PC-9 (cell line): ENCODE data around the gene FAM241A. TPM values are rescaled to one million over a fixed set of nuclear protein-coding genes. Genes with fewer than 3 reads are reported as not detected.
A peak's percentile ranks its signal among the peaks of the same experiment; 100 is the strongest.
"Not testable (repeated sequence)": the region's sequence is repeated elsewhere in the genome, so short reads cannot be mapped to it uniquely, and the experiment has no call there.

Source experiments
- BruUV-seq: library from RNA; stranded (reverse); fragments of 400-500 nt; replicated peaks from 2 replicates; lab custom pipeline; 2021; lab: Mats Ljungman, UMichigan
- CTCF ChIA-PET: fragments of 300-600 bp; sonication (Branson Sonifier 250); formaldehyde crosslinking; loops from one replicate; lab custom pipeline; 2022; ENCODE audit warnings: antibody characterized with exemption; lab: Charles Lee
- POLR2A ChIA-PET: fragments of 300-600 bp; sonication (Branson Sonifier 250); formaldehyde crosslinking; loops from one replicate; lab custom pipeline; 2022; ENCODE audit warnings: antibody characterized with exemption; ENCODE audit not compliant: unreplicated experiment; lab: Charles Lee
- DNase-seq, 2 experiments: peaks; one replicate each; pipeline versions ENCODE4 v3.0.0 to v3.0.0-alpha.2; 2015 to 2022; ENCODE audit warnings: mixed read lengths in 1 of 2
- H2AFZ ChIP-seq: fragments of 200-600 bp; sonication (generic); 2 replicates; pipeline ENCODE4 v1.8.1; 2017; ENCODE audit warnings: antibody characterized with exemption
- H3F3A ChIP-seq: fragments of 200-600 bp; sonication (generic); 2 replicates; pipeline ENCODE4 v1.8.1; 2017; ENCODE audit warnings: antibody characterized with exemption, mild to moderate bottlenecking, low read depth; ENCODE audit not compliant: insufficient read depth
- H3K27ac ChIP-seq: fragments of 200-600 bp; sonication (generic); 2 replicates; pipeline ENCODE4 v1.6.1; 2016; ENCODE audit warnings: mixed run types
- H3K27me3 ChIP-seq: fragments of 200-600 bp; sonication (generic); 2 replicates; pipeline ENCODE4 v1.6.1; 2016; ENCODE audit warnings: low read depth, mixed run types; ENCODE audit not compliant: insufficient read depth
- H3K36me3 ChIP-seq: fragments of 200-600 bp; sonication (generic); 2 replicates; pipeline ENCODE4 v1.6.1; 2016; ENCODE audit warnings: low read depth, mixed run types
- H3K4me1 ChIP-seq: fragments of 200-600 bp; sonication (generic); replicated peaks from 2 replicates; pipeline ENCODE4 v1.6.1; 2016; ENCODE audit warnings: mixed run types; ENCODE audit not compliant: insufficient read depth
- H3K4me2 ChIP-seq: fragments of 200-600 bp; sonication (generic); 2 replicates; pipeline ENCODE4 v1.6.1; 2017; ENCODE audit warnings: mixed run types
- H3K4me3 ChIP-seq: fragments of 200-600 bp; sonication (generic); 2 replicates; pipeline ENCODE4 v1.6.1; 2016; ENCODE audit warnings: mixed run types
- H3K79me2 ChIP-seq: fragments of 200-600 bp; sonication (generic); 2 replicates; pipeline ENCODE4 v1.6.1; 2017; ENCODE audit warnings: low read depth, mixed run types
- H3K9me2 ChIP-seq: fragments of 200-600 bp; sonication (generic); 2 replicates; pipeline ENCODE4 v1.8.1; 2017; ENCODE audit warnings: mild to moderate bottlenecking; ENCODE audit not compliant: insufficient read depth
- H3K9me3 ChIP-seq: fragments of 200-600 bp; sonication (generic); 2 replicates; pipeline ENCODE4 v1.8.1; 2016; ENCODE audit warnings: low read depth; ENCODE audit not compliant: insufficient read depth
- H4K20me1 ChIP-seq: fragments of 200-600 bp; sonication (generic); 2 replicates; pipeline ENCODE4 v1.8.1; 2017; ENCODE audit not compliant: insufficient read depth
- CTCF ChIP-seq: fragments of 200-600 bp; sonication (generic); conservative IDR thresholded peaks from 2 replicates; pipeline ENCODE4 v1.6.1; 2017; ENCODE audit warnings: mixed run types, antibody characterized with exemption, mild to moderate bottlenecking, moderate library complexity
- EZH2 ChIP-seq: fragments of 200-600 bp; sonication (generic); IDR thresholded peaks from 2 replicates; pipeline ENCODE4 v1.8.0; 2017; ENCODE audit warnings: antibody characterized with exemption, low read depth
- intact Hi-C: fragments of 100-400 bp; cut with micrococcal nuclease; formaldehyde crosslinking; loops from one replicate; pipeline ENCODE4 v1.10.0; 2022; ENCODE audit not compliant: unreplicated experiment
- total RNA-seq: library from RNA; stranded (reverse); gene quantifications from 2 replicates; pipeline ENCODE4 v1.2.3, GENCODE V29; 2021

FAM241A gene
- total RNA-seq, 1 experiment from 2014 or later, result 1.4 TPM

- Histone ChIP-seq H3K79me2 (no peaks in the 10 kb centered on the region), H3K4me2 (peak overlapping the region; percentile 50), H3K27me3 (no peaks in the 10 kb centered on the region), H3K27ac (peak overlapping the region; percentile 25; the same call in 1 of the 2 replicates), H3K4me3 (no peak overlapping the region), H2AFZ (no peak overlapping the region), H3K36me3 (no peaks in the 10 kb centered on the region), H4K20me1 (no peaks in the 10 kb centered on the region), H3K9me2 (no peaks in the 10 kb centered on the region), H3K4me1 (peaks cover 48% of the 10 kb centered on the region), H3F3A (peaks cover 40% of the 10 kb centered on the region), H3K9me3 (no peaks in the 10 kb centered on the region)
- TF ChIP-seq EZH2 (no peak), CTCF (no peak)
- ChIA-PET CTCF (interaction anchor here (1.0 kb wide), 1 partner anchor 148 kb away, joined by 3 read pairs; no protein-coding TSS in a partner anchor), POLR2A (interaction anchor here (0.6 kb wide), 1 partner anchor 109 kb away, joined by 3 read pairs; no protein-coding TSS in a partner anchor)
- BruUV-seq, result no TSS peak
- intact Hi-C loops, result loop anchor here (5.0 to 10.0 kb wide), 3 partner anchors 38 to 645 kb away; partner anchors contain the start of gene FAM241A
- DNase-seq, result peak in 1 of 2 experiments; percentile 71
Measured at GRCh38 chr4:112109360-112110058, 35.7 kb upstream of the FAM241A start.

GRCh38 chr4:112110059-112110425 lies 35.2 kb upstream of the FAM241A start:
- Histone ChIP-seq H3K27me3 (no peaks in the 10 kb centered on the region), H4K20me1 (no peaks in the 10 kb centered on the region), H3K9me2 (no peaks in the 10 kb centered on the region), H3F3A (peaks cover 44% of the 10 kb centered on the region), H3K4me1 (peaks cover 54% of the 10 kb centered on the region), H3K9me3 (no peaks in the 10 kb centered on the region), H3K4me2 (peak overlapping the region; percentile 50), H3K36me3 (no peaks in the 10 kb centered on the region), H3K4me3 (no peak overlapping the region), H2AFZ (no peak overlapping the region), H3K79me2 (no peaks in the 10 kb centered on the region), H3K27ac (peak overlapping the region; percentile 25; the same call in 1 of the 2 replicates)
- intact Hi-C loops, result loop anchor here (5.0 kb wide), 1 partner anchor 37 kb away; the partner anchor contains the start of gene FAM241A
- POLR2A ChIA-PET, result no interaction called here
- BruUV-seq, result no TSS peak
- CTCF ChIA-PET, result no interaction called here
- no peak for DNase-seq
- TF ChIP-seq EZH2 (no peak), CTCF (no peak)

GRCh38 chr4:112111306-112111705 lies 33.9 kb upstream of the FAM241A start:
- Histone ChIP-seq H3K27me3 (no peaks in the 10 kb centered on the region), H3K4me2 (no peak overlapping the region), H3K36me3 (no peaks in the 10 kb centered on the region), H2AFZ (no peak overlapping the region), H3K9me2 (no peaks in the 10 kb centered on the region), H3K79me2 (no peaks in the 10 kb centered on the region), H4K20me1 (no peaks in the 10 kb centered on the region), H3K27ac (no peak overlapping the region), H3F3A (peaks cover 44% of the 10 kb centered on the region), H3K4me1 (peaks cover 62% of the 10 kb centered on the region), H3K4me3 (no peak overlapping the region), H3K9me3 (no peaks in the 10 kb centered on the region)
- ChIA-PET POLR2A (no interaction called here), CTCF (no interaction called here)
- no peak for DNase-seq
- TF ChIP-seq EZH2, result no peak
- no peak for TF ChIP-seq CTCF
- BruUV-seq, result no TSS peak
- intact Hi-C loops, result loop anchor here (5.0 kb wide), 1 partner anchor 36 kb away; the partner anchor contains the start of gene FAM241A

GRCh38 chr4:112112095-112112494 lies 33.2 kb upstream of the FAM241A start:
- H3K27me3 ChIP-seq, H3K9me3 ChIP-seq, H3K36me3 ChIP-seq, DNase-seq, CTCF ChIA-PET, H3K79me2 ChIP-seq, H3K9me2 ChIP-seq, H4K20me1 ChIP-seq, BruUV-seq, POLR2A ChIA-PET: not testable (repeated sequence)
- intact Hi-C loops, result loop anchor here (2.0 to 5.0 kb wide), 2 partner anchors 35 to 119 kb away; partner anchors contain the start of genes AP1AR and FAM241A
- peak overlapping the region; percentile 45; the same call in 1 of the 2 replicates for H2AFZ ChIP-seq
- peaks cover 44% of the 10 kb centered on the region for H3F3A ChIP-seq
- peaks cover 62% of the 10 kb centered on the region for H3K4me1 ChIP-seq
- peak overlapping the region; percentile 25; the same call in 1 of the 2 replicates for H3K4me3 ChIP-seq
- H3K27ac ChIP-seq, result peak overlapping the region; percentile 94
- H3K4me2 ChIP-seq, result peak overlapping the region; percentile 70
